Activated T-cell treated with anti-CD3 and anti-CD28 coated beads for 24 hours (primary cell): ENCODE data around the gene SPC24.
"Not testable (repeated sequence)": the region's sequence is repeated elsewhere in the genome, so short reads cannot be mapped to it uniquely, and the experiment has no call there.

Experiments used
- DNase-seq: peaks from one replicate; pipeline ENCODE4 v3.0.0-alpha.2; 2020; ENCODE audit warnings: low read depth

SPC24 gene

DNA sequence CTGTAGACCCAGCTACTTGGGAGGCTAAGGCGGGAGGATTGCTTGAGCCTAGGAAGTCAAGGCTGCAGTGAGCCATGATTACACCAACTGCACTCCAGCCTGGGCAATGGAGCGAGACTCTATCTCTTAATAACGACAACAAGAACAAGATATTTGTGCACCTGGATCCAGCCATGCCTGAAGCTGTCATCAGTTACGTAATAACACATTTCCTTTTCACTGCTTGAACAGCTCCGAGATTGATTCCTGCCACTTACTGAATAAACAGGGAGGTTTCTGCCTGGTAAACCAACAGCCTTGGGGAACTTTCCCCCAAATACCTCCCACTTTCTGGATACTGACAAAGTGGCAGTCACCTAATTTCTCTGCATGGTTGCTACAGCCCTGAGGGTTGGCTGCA is 36.4 kb upstream of the SPC24 start:
- DNase-seq = no peak

DNA sequence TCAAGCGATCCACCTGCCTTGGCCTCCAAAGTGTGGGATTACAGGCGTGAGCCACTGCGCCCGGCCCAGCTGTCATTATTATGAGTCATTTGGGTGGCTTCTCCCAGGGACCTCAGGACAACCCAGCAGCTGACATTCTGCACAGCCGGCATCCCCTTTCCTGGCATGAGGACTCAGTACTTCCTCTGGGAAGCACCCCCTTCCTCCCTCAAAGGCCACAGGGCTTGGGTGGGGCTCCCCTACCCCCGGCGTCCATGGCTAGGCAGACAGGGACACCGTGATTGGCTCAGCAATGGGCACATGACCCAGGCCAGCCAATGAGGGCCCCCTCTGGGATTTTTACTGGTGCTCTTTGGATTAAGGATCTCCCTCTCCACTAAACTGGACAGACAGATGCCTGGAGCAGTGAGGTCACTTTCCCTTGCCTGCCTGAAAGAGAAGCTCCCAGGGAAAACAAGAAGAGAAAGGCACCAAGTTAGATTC is 35.7 kb upstream of the SPC24 start:
- no peak for DNase-seq

GRCh38 chr19:11190501-11190900 is 34.9 kb upstream of the SPC24 start:
- no peak for DNase-seq

GRCh38 chr19:11187441-11187840 is 31.9 kb upstream of the SPC24 start:
- DNase-seq = no peak

DNA sequence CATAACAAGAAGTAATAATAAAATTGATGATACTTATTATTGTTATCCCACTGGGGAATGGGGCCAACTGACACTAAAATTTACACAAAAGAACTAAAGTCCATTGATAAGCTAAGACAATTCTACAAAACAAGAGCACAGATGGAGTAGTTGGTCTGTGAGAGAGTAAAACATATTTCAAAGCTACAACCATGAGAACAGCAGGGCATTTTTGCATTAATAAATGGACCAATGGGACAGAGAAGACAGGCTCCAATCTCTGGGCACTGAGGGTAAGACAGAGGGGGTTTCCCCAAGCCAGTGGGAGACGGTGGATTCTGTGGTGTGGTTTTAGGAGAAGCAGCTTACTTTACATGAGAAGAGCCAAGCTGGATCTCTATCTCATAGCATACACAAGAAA is 27.4 kb upstream of the SPC24 start:
- DNase-seq = no peak

DNA sequence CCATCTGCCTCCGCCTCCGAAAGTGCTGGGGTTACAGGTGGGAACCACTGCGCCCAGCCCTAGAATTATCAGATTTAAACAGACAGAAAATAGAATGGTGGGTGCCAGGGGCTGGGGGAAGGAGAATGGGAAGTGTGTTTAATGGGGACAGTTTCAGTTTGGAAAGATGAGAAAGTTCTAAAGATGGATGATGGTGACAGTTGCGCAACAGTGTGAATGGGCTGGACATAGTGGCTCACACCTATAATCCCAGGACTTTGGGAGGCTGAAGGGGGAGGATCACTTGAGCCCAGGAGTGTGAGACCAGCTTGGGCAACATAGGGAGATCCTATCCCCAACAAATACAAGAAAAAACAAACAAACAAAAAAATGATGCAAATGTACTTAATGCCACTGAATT is 25.9 kb upstream of the SPC24 start:
- no peak for DNase-seq

- DNase-seq = not testable (repeated sequence)
Observed at GRCh38 chr19:11180975-11181374, 25.4 kb upstream of the SPC24 start.

DNA sequence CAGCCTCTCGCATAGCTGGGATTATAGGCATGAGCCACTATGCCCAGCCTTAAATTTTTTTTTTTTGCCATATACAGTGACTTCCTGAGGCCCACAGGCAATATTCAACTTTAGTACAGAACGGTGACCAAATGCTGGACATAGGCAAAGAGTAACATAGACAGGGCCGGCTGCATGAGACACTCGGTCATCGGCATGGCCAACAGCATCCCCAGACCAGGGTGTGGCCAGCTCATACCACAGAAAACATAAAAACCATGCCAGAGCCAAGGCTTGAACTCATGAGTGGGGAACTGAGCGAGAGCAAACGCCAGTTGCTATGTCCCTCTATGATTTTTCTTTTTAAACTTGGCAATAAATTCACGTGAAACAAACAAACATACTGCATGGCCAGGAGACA is 24.8 kb upstream of the SPC24 start:
- no peak for DNase-seq

DNA sequence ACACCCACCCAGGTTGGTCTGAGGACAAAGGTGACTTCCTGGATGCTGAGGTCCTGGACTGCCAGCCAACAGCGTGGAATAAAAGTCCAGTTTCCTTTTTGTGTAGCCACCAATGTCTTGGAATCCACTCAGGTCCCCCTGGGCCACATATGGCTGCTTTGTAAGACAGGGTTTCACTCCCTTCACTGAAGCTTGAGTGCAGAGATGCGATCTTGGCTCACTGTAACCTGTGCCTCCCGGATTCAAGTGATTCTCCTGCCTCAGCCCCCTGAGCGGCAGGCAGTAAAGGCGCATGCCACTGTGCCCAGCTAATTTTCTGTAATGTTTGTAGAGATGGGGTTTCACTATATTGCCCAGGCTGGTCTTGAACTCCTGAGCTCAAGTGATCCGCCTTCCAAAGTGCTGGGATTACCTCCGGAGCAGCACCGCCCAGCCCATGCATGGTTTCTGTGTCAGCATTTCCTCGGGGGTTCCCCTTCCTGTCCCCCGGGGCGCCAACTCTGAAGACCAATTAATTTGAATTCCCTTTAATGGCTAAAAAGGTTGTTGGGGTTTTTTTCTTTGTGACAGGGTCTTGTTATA is 24.2 kb upstream of the SPC24 start:
- no peak for DNase-seq

DNA sequence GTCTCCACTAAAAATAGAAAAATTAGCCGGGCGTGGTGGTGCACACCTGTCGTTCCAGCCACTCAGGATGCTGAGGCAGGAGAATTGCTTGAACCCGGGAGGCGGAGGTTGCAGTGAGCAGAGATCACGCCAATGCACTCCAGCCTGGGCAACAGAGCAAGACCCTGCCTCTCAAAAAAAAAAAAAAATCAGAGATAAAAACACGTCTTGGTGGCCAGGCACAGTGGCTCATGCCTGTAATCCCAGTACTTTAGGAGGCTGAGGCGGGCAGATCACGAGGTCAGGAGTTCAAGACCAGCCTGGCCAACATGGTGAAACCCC is 23.5 kb upstream of the SPC24 start:
- not testable (repeated sequence) for DNase-seq

DNA sequence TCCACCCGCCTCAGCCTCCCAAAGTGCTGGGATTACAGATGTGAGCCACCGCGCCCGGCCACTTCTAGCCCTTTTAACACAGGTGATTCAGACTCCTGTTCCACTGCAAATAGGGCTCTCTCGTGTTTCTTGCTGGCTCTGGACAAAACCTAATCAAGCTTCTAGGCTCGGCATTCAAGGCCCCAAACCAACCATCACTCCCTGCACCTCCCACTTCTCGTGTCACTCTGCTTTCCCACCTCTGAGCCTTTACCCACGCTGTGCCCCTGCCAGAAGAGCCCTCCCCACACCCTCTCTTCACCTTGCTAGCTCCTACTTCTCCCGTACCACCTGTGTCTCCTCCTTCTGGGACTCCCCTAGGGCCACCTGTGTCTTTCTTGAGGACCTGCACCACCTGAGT is 22.0 kb upstream of the SPC24 start:
- no peak for DNase-seq

GRCh38 chr19:11176466-11177193 is 21.0 kb upstream of the SPC24 start:
- no peak for DNase-seq

- no peak for DNase-seq
Observed at GRCh38 chr19:11175920-11176319, 20.3 kb upstream of the SPC24 start.

DNA sequence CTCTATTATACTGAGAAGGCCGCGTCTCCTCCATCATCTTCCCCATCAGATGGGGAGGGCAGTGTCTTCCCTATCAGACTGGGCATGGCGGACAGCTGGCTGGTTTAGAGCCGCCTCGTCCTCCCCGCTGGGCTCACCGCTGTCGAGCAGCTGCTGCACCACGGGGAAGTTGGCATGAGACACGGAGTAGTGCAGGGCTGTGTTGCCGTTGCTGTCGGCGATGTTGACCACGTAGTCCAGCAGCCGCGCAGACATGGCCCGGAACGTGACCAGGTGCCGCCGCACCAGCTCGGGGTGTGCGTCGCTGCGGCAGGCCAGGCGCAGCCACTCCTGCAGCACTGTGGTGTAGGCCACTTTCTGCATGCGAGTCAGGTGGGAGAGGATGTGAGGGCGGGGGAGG is 18.8 kb upstream of the SPC24 start:
- DNase-seq = no peak

- no peak for DNase-seq
Observed at GRCh38 chr19:11173516-11174155, 18.1 kb upstream of the SPC24 start.

DNA sequence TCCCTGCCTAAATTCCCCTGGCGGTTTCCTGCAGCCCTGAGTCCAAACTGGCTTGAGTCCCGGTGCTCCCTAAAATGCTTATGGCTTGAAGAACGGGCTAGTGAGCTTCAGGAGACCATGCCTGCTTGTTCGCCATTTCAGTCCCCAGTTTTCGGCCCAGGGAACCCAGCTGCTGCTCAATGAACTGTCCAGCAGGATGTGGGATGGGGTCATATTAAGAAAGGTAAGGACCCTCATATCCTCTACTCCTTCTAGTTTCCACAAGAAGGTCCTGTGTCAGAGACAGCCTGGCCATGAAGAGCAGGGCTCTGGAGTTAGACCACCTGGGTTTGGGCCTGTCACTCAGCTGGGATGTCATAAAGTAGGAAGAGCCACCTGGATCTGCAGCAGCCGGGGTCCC is 17.0 kb upstream of the SPC24 start:
- no peak for DNase-seq

GRCh38 chr19:11171144-11171543 is 15.6 kb upstream of the SPC24 start:
- no peak for DNase-seq

- DNase-seq = no peak
Observed at GRCh38 chr19:11169896-11170678, 14.5 kb upstream of the SPC24 start.

DNA sequence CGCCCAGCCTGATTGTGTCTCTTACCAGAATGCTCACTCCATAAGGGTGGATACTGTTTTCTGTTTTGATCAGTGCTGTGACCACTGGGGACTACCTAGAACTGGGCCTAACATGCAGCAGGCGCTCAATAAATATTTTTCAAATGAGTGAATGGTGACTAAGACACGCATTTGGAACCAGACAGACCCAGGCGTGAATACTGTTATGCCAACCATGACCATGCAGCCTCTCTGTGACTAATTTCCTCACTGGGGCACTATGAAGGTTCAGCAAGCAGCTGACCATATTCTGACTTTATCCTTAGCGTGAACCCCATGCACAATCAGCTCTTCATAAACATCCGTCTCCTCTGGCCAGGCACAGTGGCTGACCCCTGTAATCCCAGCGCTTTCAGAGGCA is 13.0 kb upstream of the SPC24 start:
- no peak for DNase-seq

GRCh38 chr19:11166281-11167142 is 10.9 kb upstream of the SPC24 start:
- DNase-seq = no peak

DNA sequence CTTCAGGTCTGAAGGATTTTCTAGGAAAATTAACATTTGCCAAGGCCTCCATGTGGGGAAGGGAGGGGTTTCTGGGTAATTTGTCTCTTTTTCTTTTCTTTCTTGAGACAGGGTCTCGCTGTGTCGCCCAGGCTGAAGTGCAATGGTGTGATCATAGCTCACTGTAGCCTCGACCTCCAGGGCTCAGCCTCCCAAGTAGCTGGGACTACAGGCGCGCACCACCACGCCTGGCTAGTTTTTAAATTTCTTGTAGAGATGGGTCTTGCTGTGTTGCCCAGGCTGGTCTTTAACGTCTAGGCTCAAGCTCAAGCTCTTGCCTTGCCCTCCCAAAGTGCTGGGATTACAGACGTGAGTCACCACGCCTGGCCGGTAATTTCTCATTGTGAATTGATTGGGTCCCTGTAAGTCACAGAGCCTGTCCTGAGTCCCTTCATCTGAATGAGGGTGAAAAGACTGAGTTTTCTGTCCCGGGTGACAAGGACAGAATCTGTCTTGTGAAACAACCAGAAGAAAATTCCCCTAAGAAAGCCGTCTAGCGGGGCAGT is 10.0 kb upstream of the SPC24 start:
- DNase-seq = no peak
